NCI-H2171 treated with DMSO at 0.1 percent for 48 hours (cell line): Measurements from ENCODE around the gene RC3H2.
"Not testable (repeated sequence)": the region's sequence is repeated elsewhere in the genome, so short reads cannot be mapped to it uniquely, and the experiment has no call there.

Experiments
- DNase-seq: peaks from one replicate; lab custom pipeline; 2025; lab: John Stamatoyannopoulos, UW

Gene RC3H2

GRCh38 chr9:122846371-122846940 lies 58.7 kb downstream of the RC3H2 start:
- no peak for DNase-seq

- DNase-seq, result no peak
These were observed 60.0 kb downstream of the RC3H2 start for GRCh38 chr9:122845116-122845515.

GRCh38 chr9:122844137-122844536 lies 61.0 kb downstream of the RC3H2 start:
- DNase-seq, result no peak

- no peak for DNase-seq
These were observed 63.7 kb downstream of the RC3H2 start for GRCh38 chr9:122841501-122841900.

GRCh38 chr9:122838441-122838840 lies 66.7 kb downstream of the RC3H2 start:
- DNase-seq, result not testable (repeated sequence)

GRCh38 chr9:122837266-122837850 lies 67.8 kb downstream of the RC3H2 start:
- DNase-seq, result no peak

GRCh38 chr9:122835313-122835731 lies 69.8 kb downstream of the RC3H2 start:
- DNase-seq, result peak; percentile 5

GRCh38 chr9:122832194-122832593 lies 73.0 kb downstream of the RC3H2 start:
- DNase-seq, result no peak

- DNase-seq, result not testable (repeated sequence)
These were observed 76.2 kb downstream of the RC3H2 start for GRCh38 chr9:122828965-122829284.

GRCh38 chr9:122827761-122828093 lies 77.4 kb downstream of the RC3H2 start:
- no peak for DNase-seq

- DNase-seq, result no peak
These were observed 82.2 kb downstream of the RC3H2 start for GRCh38 chr9:122822938-122823337.

- DNase-seq, result no peak
These were observed 83.1 kb downstream of the RC3H2 start for GRCh38 chr9:122822056-122822455.

- DNase-seq, result peak; percentile 70
These were observed 83.7 kb downstream of the RC3H2 start for GRCh38 chr9:122821278-122821943.

GRCh38 chr9:122820490-122820845 lies 84.7 kb downstream of the RC3H2 start:
- no peak for DNase-seq

- DNase-seq, result no peak
These were observed 85.2 kb downstream of the RC3H2 start for GRCh38 chr9:122819791-122820489.

GRCh38 chr9:122819326-122819725 lies 85.8 kb downstream of the RC3H2 start:
- DNase-seq, result no peak

- no peak for DNase-seq
These were observed 88.8 kb downstream of the RC3H2 start for GRCh38 chr9:122816163-122816867.

- no peak for DNase-seq
These were observed 89.6 kb downstream of the RC3H2 start for GRCh38 chr9:122815544-122815943.

- peak; percentile 26 for DNase-seq
These were observed 90.6 kb downstream of the RC3H2 start for GRCh38 chr9:122814545-122814944.

GRCh38 chr9:122812736-122813135 lies 92.4 kb downstream of the RC3H2 start:
- no peak for DNase-seq

- peak; percentile 78 for DNase-seq
These were observed 94.7 kb downstream of the RC3H2 start for GRCh38 chr9:122810306-122810946.

GRCh38 chr9:122809261-122809660 lies 95.9 kb downstream of the RC3H2 start:
- not testable (repeated sequence) for DNase-seq
